ENCODE measurements around the gene ALDH1L1. TPM values are rescaled to one million over a fixed set of nuclear protein-coding genes. Genes with fewer than 3 reads are reported as not detected.

The ALDH1L1 gene
- total and polyA plus RNA-seq, 2 of the 8 experiments (the other 6 are each of a cell fraction or from before 2014, with no cell fraction given) = 0.98 to 1.6 TPM

GRCh38 chr3:126117212-126117611 lies 63.2 kb downstream of the ALDH1L1 start:
- H3K4me3 ChIP-seq (ENCODE audit: extremely low read depth in 1 of 4, insufficient read depth in 2 of 4, low read depth in 3 of 4, low read length in 4 of 4) = no peak overlapping the region
- H4K20me1 ChIP-seq (replicated peaks in 1 of 2; ENCODE audit: control insufficient read depth in 1 of 2, insufficient read depth in 2 of 2, low read length in 2 of 2) = no peaks in the 10 kb centered on the region
- 98% methylated on average over 3 of the region's 3 CpGs; no CpG with 5 or more reads in 1 of the 2 experiments for WGBS, 2 experiments (ENCODE audit: extremely low coverage in 1 of 2, insufficient coverage in 1 of 2, insufficient read length in 1 of 2, insufficient replicate concordance in 2 of 2, low coverage in 1 of 2, low lambda C conversion rate in 2 of 2, missing lambda C conversion rate in 1 of 2)
- no peaks in the 10 kb centered on the region; the same call in 1 of the 2 replicates for H3K79me1 ChIP-seq (ENCODE audit: low read depth, low read length)
- H4K91ac ChIP-seq (replicated peaks; ENCODE audit: insufficient read length, low read length) = no peak overlapping the region
- H3K18ac ChIP-seq (ENCODE audit: extremely low read depth, low read length) = no peak overlapping the region
- H3K14ac ChIP-seq (ENCODE audit: insufficient read length) = no peak overlapping the region
- DNase-seq (ENCODE audit: low read depth in 1 of 2, low spot score in 2 of 2) (no peak), FAIRE-seq (no peak)
- H3K36me3 ChIP-seq (ENCODE audit: control insufficient read depth in 2 of 4, insufficient read depth in 4 of 4, low read length in 3 of 4) = no peaks in the 10 kb centered on the region
- no peak overlapping the region for H3K4me2 ChIP-seq (ENCODE audit: insufficient read depth in 1 of 2, low read depth in 2 of 2, low read length in 2 of 2)
- H3K23ac ChIP-seq (ENCODE audit: insufficient read length) = no peak overlapping the region
- no peak overlapping the region for H2BK120ac ChIP-seq (replicated peaks; ENCODE audit: low read depth, low read length)
- no peak overlapping the region for H2BK15ac ChIP-seq (ENCODE audit: low read length)
- no peak overlapping the region for H2BK5ac ChIP-seq (ENCODE audit: low read depth, low read length)
- ChIA-PET POLR2A (ENCODE audit: partially characterized antibody) (no interaction called here), CTCF (ENCODE audit: partially characterized antibody) (interaction anchor here (0.9 to 7.3 kb wide), 5 partner anchors 8 to 145 kb away, joined by 3 to 52 read pairs (median 9); no protein-coding TSS in a partner anchor)
- no peak overlapping the region for H2BK12ac ChIP-seq (ENCODE audit: low read depth, low read length)
- no peak overlapping the region for H3K9ac ChIP-seq (replicated peaks in 1 of 4; ENCODE audit: extremely low read depth in 1 of 4, low read depth in 3 of 4, low read length in 3 of 4)
- no peaks in the 10 kb centered on the region for H3K79me2 ChIP-seq (ENCODE audit: control insufficient read depth in 1 of 2, insufficient read depth in 2 of 2, low read length in 2 of 2)
- H4K8ac ChIP-seq (ENCODE audit: extremely low read depth, insufficient read depth, low read length) = no peak overlapping the region
- no peak overlapping the region for H2AFZ ChIP-seq (ENCODE audit: low read length)
- H3K4ac ChIP-seq (replicated peaks; ENCODE audit: insufficient read length, low read depth, low read length) = no peak overlapping the region
- no peak overlapping the region for H2BK20ac ChIP-seq (ENCODE audit: low read length)
- H3K23me2 ChIP-seq (ENCODE audit: low read depth, low read length) = no peaks in the 10 kb centered on the region
- H3K27ac ChIP-seq (ENCODE audit: low read depth, low read length) = no peak overlapping the region
- H3K27me3 ChIP-seq (replicated peaks in 1 of 4; ENCODE audit: control insufficient read depth in 3 of 4, extremely low read depth in 1 of 4, insufficient read depth in 3 of 4, low read length in 3 of 4) = no peaks in the 10 kb centered on the region
- H3K9me3 ChIP-seq (ENCODE audit: insufficient read depth in 2 of 2, low read depth in 1 of 2, low read length in 1 of 2) = no peaks in the 10 kb centered on the region; a peak in 1 of 4 replicates
- H2AK5ac ChIP-seq (ENCODE audit: low read depth, low read length) = no peak overlapping the region
- H3K4me1 ChIP-seq (replicated peaks in 1 of 4; ENCODE audit: control insufficient read depth in 3 of 4, insufficient read depth in 4 of 4, low read length in 3 of 4) = no peaks in the 10 kb centered on the region
- no peak overlapping the region for H3K56ac ChIP-seq (replicated peaks; ENCODE audit: insufficient read length, low read depth, low read length)
- H4K5ac ChIP-seq (ENCODE audit: insufficient read length, low read depth, low read length) = no peak overlapping the region
- no peak for TF ChIP-seq CBX5 (IDR thresholded peaks at IDR 0.05; ENCODE audit: low read depth, low read length)
- TF ChIP-seq JUN (IDR thresholded peaks at IDR 0.05; ENCODE audit: low read depth, low read length) = no peak
- no peak for TF ChIP-seq KDM5A (IDR thresholded peaks at IDR 0.05; ENCODE audit: low read length)
- no peak for TF ChIP-seq KDM4A (IDR thresholded peaks at IDR 0.05; ENCODE audit: low read depth, low read length, severe bottlenecking)
- TF ChIP-seq YY1 (IDR thresholded peaks at IDR 0.05; ENCODE audit: low read depth, low read length) = no peak
- no peak for TF ChIP-seq SUZ12 (IDR thresholded peaks at IDR 0.05; ENCODE audit: low read length)
- TF ChIP-seq, protein P1, sequence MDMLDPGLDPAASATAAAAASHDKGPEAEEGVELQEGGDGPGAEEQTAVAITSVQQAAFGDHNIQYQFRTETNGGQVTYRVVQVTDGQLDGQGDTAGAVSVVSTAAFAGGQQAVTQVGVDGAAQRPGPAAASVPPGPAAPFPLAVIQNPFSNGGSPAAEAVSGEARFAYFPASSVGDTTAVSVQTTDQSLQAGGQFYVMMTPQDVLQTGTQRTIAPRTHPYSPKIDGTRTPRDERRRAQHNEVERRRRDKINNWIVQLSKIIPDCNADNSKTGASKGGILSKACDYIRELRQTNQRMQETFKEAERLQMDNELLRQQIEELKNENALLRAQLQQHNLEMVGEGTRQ (IDR thresholded peaks at IDR 0.05; ENCODE audit: low read length) = no peak
- TF ChIP-seq CEBPB (IDR thresholded peaks at IDR 0.05; ENCODE audit: low read depth, low read length) = no peak
- no peak for TF ChIP-seq BCL11A (IDR thresholded peaks at IDR 0.05; ENCODE audit: low read depth in 2 of 2, low read length in 2 of 2)
- TF ChIP-seq MAX (IDR thresholded peaks at IDR 0.05) = no peak
